Keratinocyte (primary cell): ENCODE results near the gene PNMA3. TPM values are rescaled to one million over a fixed set of nuclear protein-coding genes. Genes with fewer than 3 reads are reported as not detected.
"Not testable (repeated sequence)": the region's sequence is repeated elsewhere in the genome, so short reads cannot be mapped to it uniquely, and the experiment has no call there.

Source experiments
- DNase-seq: peaks from one replicate; pipeline ENCODE4 v3.0.0-alpha.2; 2011; ENCODE audit warnings: low read depth, missing footprints, low spot score
- FAIRE-seq: peaks from 2 replicates; lab custom pipeline; 2011; peaks lifted over from hg19 to GRCh38; lab: Jason Lieb, UNC
- H2AFZ ChIP-seq: 2 replicates; pipeline ENCODE4 v1.6.0; 2012; ENCODE audit warnings: low read length, control low read depth, inconsistent platforms; ENCODE audit not compliant: control insufficient read depth
- H3K27ac ChIP-seq: 2 replicates; pipeline ENCODE4 v1.5.1; 2011; ENCODE audit warnings: low read length; ENCODE audit not compliant: control insufficient read depth, insufficient read depth
- H3K27me3 ChIP-seq: 3 replicates; pipeline ENCODE4 v1.6.0; 2011; ENCODE audit warnings: low read length; ENCODE audit not compliant: control insufficient read depth, insufficient read depth; ENCODE audit errors: extremely low read depth
- H3K36me3 ChIP-seq, 2 experiments: 2 replicates in 1 of 2; 3 replicates in 1 of 2; pipeline ENCODE4 v1.5.1; 2011; ENCODE audit warnings: low read length in 2 of 2, mild to moderate bottlenecking in 1 of 2; ENCODE audit not compliant: control insufficient read depth in 2 of 2, insufficient read depth in 2 of 2; ENCODE audit errors: extremely low read depth in 1 of 2
- H3K4me1 ChIP-seq: 3 replicates; pipeline ENCODE4 v1.5.1; 2011; ENCODE audit warnings: low read length; ENCODE audit not compliant: control insufficient read depth, insufficient read depth; ENCODE audit errors: extremely low read depth
- H3K4me2 ChIP-seq: 3 replicates; pipeline ENCODE4 v1.6.0; 2011; ENCODE audit warnings: low read depth, low read length; ENCODE audit not compliant: control insufficient read depth, insufficient read depth; ENCODE audit errors: extremely low read depth
- H3K4me3 ChIP-seq, 3 experiments: fragments of 200-600 bp in 1 of 3; sonication (generic) in 1 of 3; 2 replicates in 2 of 3; 3 replicates in 1 of 3; pipeline ENCODE4 v1.5.1; 2011 to 2016; ENCODE audit warnings: low read length in 3 of 3, mild to moderate bottlenecking in 3 of 3, control low read depth in 2 of 3, inconsistent platforms in 1 of 3, low read depth in 1 of 3, mixed read lengths in 1 of 3, mixed run types in 1 of 3, moderate library complexity in 1 of 3; ENCODE audit not compliant: control insufficient read depth in 2 of 3, insufficient read depth in 2 of 3; ENCODE audit errors: extremely low read depth in 1 of 3
- H3K79me2 ChIP-seq: 2 replicates; pipeline ENCODE4 v1.6.0; 2012; ENCODE audit warnings: low read length; ENCODE audit not compliant: control insufficient read depth, insufficient read depth
- H3K9ac ChIP-seq: 3 replicates; pipeline ENCODE4 v1.6.0; 2011; ENCODE audit warnings: low read length; ENCODE audit not compliant: control insufficient read depth, insufficient read depth; ENCODE audit errors: extremely low read depth
- H3K9me1 ChIP-seq: 3 replicates; pipeline ENCODE4 v1.6.0; 2011; ENCODE audit warnings: low read length; ENCODE audit not compliant: control insufficient read depth, insufficient read depth; ENCODE audit errors: extremely low read depth
- H3K9me3 ChIP-seq: 2 replicates; pipeline ENCODE4 v1.5.1; 2012; ENCODE audit warnings: low read depth, low read length; ENCODE audit not compliant: control insufficient read depth
- H4K20me1 ChIP-seq: 3 replicates; pipeline ENCODE4 v1.6.0; 2011; ENCODE audit warnings: low read length; ENCODE audit not compliant: control insufficient read depth, insufficient read depth; ENCODE audit errors: extremely low read depth
- EZH2 ChIP-seq: IDR thresholded peaks from one replicate; pipeline ENCODE4 v1.6.1; 2012; ENCODE audit warnings: inconsistent platforms, mild to moderate bottlenecking, low read length, moderate library complexity
- dilution Hi-C: fragments of 300-500 bp; cut with MboI; formaldehyde crosslinking; loops from one replicate; pipeline ENCODE4 v1.7.0; 2020; ENCODE audit warnings: low sequenced_read_pairs; ENCODE audit not compliant: extremely low pct_ligation_motif_present
- polyA plus RNA-seq, 5 experiments: library from polyadenylated mRNA; depleted of rRNA in 3 of 5; stranded (reverse) in 3 of 5; stranded (forward) in 1 of 5; unstranded in 1 of 5; fragments of >200 nt; gene quantifications; 1 replicate in 1 of 5; 2 replicates in 3 of 5; 3 replicates in 1 of 5; pipeline versions ENCODE4 v1.2.1 to v1.2.3, GENCODE V29; 2011 to 2012; ENCODE audit warnings: missing spikeins in 2 of 5, low read depth in 1 of 5, low replicate concordance in 1 of 5
- TF ChIP-seq, protein P1 (sequence below), 3 experiments: IDR thresholded peaks in 1 of 3; conservative IDR thresholded peaks in 1 of 3; optimal IDR thresholded peaks in 1 of 3; 2 replicates in 2 of 3; 3 replicates in 1 of 3; pipeline versions ENCODE3 to v1.5.1; 2011; ENCODE audit warnings: low read length in 3 of 3, mild to moderate bottlenecking in 3 of 3, moderate library complexity in 2 of 3, control low read depth in 1 of 3, inconsistent platforms in 1 of 3; ENCODE audit not compliant: insufficient read depth in 2 of 3; ENCODE audit errors: extremely low read depth in 1 of 3

The PNMA3 gene
- polyA plus RNA-seq, 1 donor (not counting 4 experiments of a cell fraction or from before 2014, with no cell fraction given) = not detected

DNA sequence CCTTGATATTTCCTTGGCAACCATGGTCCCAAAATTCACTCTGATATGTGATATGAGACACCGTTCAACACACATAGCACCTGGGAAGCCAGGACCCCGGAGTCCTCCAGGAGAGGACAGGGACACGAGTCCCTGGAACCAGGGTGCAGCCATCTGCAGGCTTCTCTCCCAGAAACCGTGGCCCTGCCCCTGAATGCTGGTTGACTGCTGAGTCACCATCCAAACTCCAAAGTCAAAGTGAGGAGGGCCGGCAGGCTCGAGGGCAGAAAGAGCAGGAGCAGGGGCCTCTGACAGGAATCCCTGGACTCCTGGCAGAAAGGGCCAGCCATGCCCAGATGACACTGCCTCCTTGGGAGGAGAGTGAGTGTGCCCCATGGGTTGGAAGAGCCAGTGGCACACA is 9.1 kb downstream of the PNMA3 start:
- Histone ChIP-seq H3K9ac (no peak overlapping the region), H3K27me3 (no peaks in the 10 kb centered on the region), H3K79me2 (no peaks in the 10 kb centered on the region), H2AFZ (no peak overlapping the region), H3K4me1 (peaks cover 3% of the 10 kb centered on the region), H3K27ac (no peak overlapping the region), H3K36me3 (no peaks in the 10 kb centered on the region), H3K4me2 (no peak overlapping the region), H4K20me1 (no peaks in the 10 kb centered on the region), H3K9me1 (no peaks in the 10 kb centered on the region), H3K4me3 (no peak overlapping the region), H3K9me3 (no peaks in the 10 kb centered on the region)
- dilution Hi-C loops = no loop called here
- TF ChIP-seq EZH2 = no peak
- TF ChIP-seq, protein P1, sequence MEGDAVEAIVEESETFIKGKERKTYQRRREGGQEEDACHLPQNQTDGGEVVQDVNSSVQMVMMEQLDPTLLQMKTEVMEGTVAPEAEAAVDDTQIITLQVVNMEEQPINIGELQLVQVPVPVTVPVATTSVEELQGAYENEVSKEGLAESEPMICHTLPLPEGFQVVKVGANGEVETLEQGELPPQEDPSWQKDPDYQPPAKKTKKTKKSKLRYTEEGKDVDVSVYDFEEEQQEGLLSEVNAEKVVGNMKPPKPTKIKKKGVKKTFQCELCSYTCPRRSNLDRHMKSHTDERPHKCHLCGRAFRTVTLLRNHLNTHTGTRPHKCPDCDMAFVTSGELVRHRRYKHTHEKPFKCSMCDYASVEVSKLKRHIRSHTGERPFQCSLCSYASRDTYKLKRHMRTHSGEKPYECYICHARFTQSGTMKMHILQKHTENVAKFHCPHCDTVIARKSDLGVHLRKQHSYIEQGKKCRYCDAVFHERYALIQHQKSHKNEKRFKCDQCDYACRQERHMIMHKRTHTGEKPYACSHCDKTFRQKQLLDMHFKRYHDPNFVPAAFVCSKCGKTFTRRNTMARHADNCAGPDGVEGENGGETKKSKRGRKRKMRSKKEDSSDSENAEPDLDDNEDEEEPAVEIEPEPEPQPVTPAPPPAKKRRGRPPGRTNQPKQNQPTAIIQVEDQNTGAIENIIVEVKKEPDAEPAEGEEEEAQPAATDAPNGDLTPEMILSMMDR (optimal IDR thresholded peaks at IDR 0.05 in 1 of 3, IDR thresholded peaks at IDR 0.05 in 1 of 3, conservative IDR thresholded peaks at IDR 0.05 in 1 of 3; ENCODE audit: extremely low read depth in 1 of 3, insufficient read depth in 2 of 3, low read length in 3 of 3) = no peak
- no peak for FAIRE-seq
- DNase-seq = no peak

DNA sequence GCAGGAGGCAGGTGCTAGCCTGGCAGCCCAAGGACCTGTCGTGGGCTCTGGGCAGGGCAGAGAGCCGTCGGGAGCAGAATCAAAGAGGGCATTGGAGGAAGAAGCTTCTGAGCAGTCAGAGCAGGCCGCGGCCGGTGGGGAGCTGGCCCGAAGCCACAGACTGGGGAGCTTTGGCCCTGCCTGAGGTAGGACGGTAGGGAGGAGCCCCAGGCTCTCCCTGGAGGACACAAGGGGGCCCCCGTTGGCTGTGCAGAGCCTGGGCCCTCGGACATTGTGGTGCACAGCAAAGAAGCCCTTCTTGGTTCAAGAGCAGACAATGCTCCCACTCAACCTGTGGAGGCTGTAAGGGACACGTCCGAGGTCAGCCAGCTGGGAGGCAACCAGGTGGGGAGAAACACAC is 10.1 kb downstream of the PNMA3 start:
- H3K9me3 ChIP-seq, H3K36me3 ChIP-seq, H3K27me3 ChIP-seq, H3K4me2 ChIP-seq, DNase-seq, H3K4me1 ChIP-seq, H3K4me3 ChIP-seq, dilution Hi-C loops, FAIRE-seq, H4K20me1 ChIP-seq, H3K9ac ChIP-seq, H2AFZ ChIP-seq, H3K79me2 ChIP-seq, H3K27ac ChIP-seq, H3K9me1 ChIP-seq: not testable (repeated sequence)

DNA sequence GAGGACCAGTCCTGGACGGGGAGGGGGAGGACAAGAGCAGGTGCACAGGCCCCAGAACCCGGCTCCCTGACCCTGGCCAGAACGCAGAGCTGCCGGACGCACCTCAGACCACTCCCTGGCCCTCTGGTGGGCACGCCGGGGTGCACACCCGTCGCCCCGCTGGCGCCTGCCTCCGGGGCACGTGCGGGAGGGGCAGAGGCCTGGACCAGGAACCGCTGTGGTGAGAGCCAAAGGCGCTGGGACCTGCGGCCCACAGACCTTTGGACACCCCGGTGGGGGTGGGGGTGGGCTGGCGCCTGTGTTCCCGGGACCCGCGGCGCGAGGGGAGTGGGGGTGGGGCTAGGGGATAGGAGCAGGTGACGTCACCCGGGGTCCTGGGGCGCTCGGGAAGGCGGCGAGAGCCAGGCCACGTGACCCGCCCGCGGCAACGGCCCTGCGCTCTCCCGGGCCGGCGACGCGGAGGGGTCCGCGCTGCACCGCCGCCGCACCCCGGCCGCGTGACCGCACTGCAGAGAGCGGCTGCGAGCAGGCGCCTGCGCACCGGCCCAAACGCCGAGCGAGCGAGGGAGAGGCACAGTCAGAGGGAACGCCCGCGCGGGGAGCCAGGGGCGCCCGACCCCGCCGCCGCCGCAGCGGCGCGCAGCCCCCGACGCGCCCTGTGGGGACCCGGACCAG is 15.8 kb downstream of the PNMA3 start, which contains the start of gene PNMA6A:
Gene PNMA6A (plus strand): TSS at position 546 of the 675 bp plus-strand sequence. CDS start 609 bp downstream, outside the sequence.
- H4K20me1 ChIP-seq, H3K9me1 ChIP-seq, DNase-seq, dilution Hi-C loops, H3K9ac ChIP-seq, H3K27ac ChIP-seq, H3K4me2 ChIP-seq, H3K79me2 ChIP-seq, H3K4me1 ChIP-seq, H2AFZ ChIP-seq, H3K27me3 ChIP-seq, H3K4me3 ChIP-seq, H3K9me3 ChIP-seq, H3K36me3 ChIP-seq, FAIRE-seq: not testable (repeated sequence)

DNA sequence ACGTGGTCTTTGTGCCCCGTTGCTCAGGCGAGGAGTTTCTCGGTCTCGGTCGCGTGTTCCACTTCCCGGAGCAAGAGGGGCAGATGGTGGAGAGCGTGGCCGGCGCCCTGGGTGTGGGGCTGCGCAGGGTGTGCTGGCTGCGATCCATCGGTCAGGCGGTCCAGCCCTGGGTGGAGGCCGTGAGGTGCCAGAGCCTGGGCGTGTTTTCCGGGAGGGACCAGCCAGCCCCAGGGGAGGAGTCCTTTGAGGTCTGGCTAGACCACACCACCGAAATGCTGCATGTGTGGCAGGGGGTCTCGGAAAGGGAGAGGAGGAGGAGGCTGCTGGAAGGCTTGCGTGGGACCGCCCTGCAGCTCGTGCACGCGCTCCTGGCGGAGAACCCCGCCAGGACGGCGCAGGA is 17.1 kb downstream of the PNMA3 start:
- dilution Hi-C loops, H3K9me3 ChIP-seq, H3K36me3 ChIP-seq, H2AFZ ChIP-seq, FAIRE-seq, H3K4me3 ChIP-seq, H3K9ac ChIP-seq, H3K4me1 ChIP-seq, H4K20me1 ChIP-seq, H3K4me2 ChIP-seq, H3K27me3 ChIP-seq, H3K9me1 ChIP-seq, H3K27ac ChIP-seq, DNase-seq, H3K79me2 ChIP-seq: not testable (repeated sequence)
